Measurements from ENCODE around the gene C15orf62.

C15orf62 gene

GRCh38 chr15:40769274-40770146 is at the start of gene C15orf62:
Gene C15orf62 (plus strand): TSS chr15:40769980. CDS start chr15:40770496, 516 bp downstream.
- DNase-seq = peak; percentile 83

- no peak for DNase-seq
Observed at GRCh38 chr15:40721701-40722100, 48.1 kb upstream of the C15orf62 start.

GRCh38 chr15:40722354-40722753 is 47.4 kb upstream of the C15orf62 start:
- no peak for DNase-seq

- DNase-seq = no peak
Observed at GRCh38 chr15:40722934-40723333, 46.8 kb upstream of the C15orf62 start.

- no peak for DNase-seq
Observed at GRCh38 chr15:40723919-40724318, 45.9 kb upstream of the C15orf62 start.

- no peak for DNase-seq
Observed at GRCh38 chr15:40731034-40731433, 38.7 kb upstream of the C15orf62 start.

GRCh38 chr15:40736575-40736974 is 33.2 kb upstream of the C15orf62 start:
- DNase-seq = no peak

GRCh38 chr15:40737048-40737447 is 32.7 kb upstream of the C15orf62 start:
- no peak for DNase-seq

GRCh38 chr15:40739047-40739446 is 30.7 kb upstream of the C15orf62 start:
- no peak for DNase-seq

GRCh38 chr15:40739854-40740253 is 29.9 kb upstream of the C15orf62 start:
- DNase-seq = no peak

- DNase-seq = no peak
Observed at GRCh38 chr15:40743485-40743901, 26.3 kb upstream of the C15orf62 start.

GRCh38 chr15:40743921-40744814 is 25.6 kb upstream of the C15orf62 start:
- no peak for DNase-seq

- no peak for DNase-seq
Observed at GRCh38 chr15:40744815-40745152, 25.0 kb upstream of the C15orf62 start.

- no peak for DNase-seq
Observed at GRCh38 chr15:40746916-40747418, 22.8 kb upstream of the C15orf62 start.

GRCh38 chr15:40747685-40748631 is 21.8 kb upstream of the C15orf62 start:
- DNase-seq = no peak

GRCh38 chr15:40749151-40749630 is 20.6 kb upstream of the C15orf62 start:
- DNase-seq = no peak

- no peak for DNase-seq
Observed at GRCh38 chr15:40750885-40751284, 18.9 kb upstream of the C15orf62 start.

GRCh38 chr15:40751745-40752144 is 18.0 kb upstream of the C15orf62 start:
- DNase-seq = no peak

- DNase-seq = no peak
Observed at GRCh38 chr15:40754574-40754882, 15.3 kb upstream of the C15orf62 start.

- DNase-seq = peak; percentile 86
Observed at GRCh38 chr15:40754883-40755811, 14.6 kb upstream of the C15orf62 start, which contains the start of gene RMDN3. Gene RMDN3 (minus strand): TSS chr15:40755254. CDS start chr15:40754783, 471 bp downstream.

GRCh38 chr15:40755812-40756208 is 14.0 kb upstream of the C15orf62 start:
- DNase-seq = no peak

Data from T1000 (cell line).